NCI-H2029 treated with DMSO at 0.1 percent for 48 hours (cell line): ENCODE measurements around the gene TMEM229B.

Experiments
- DNase-seq: peaks from one replicate; lab custom pipeline; 2025; lab: John Stamatoyannopoulos, UW

TMEM229B gene

DNA sequence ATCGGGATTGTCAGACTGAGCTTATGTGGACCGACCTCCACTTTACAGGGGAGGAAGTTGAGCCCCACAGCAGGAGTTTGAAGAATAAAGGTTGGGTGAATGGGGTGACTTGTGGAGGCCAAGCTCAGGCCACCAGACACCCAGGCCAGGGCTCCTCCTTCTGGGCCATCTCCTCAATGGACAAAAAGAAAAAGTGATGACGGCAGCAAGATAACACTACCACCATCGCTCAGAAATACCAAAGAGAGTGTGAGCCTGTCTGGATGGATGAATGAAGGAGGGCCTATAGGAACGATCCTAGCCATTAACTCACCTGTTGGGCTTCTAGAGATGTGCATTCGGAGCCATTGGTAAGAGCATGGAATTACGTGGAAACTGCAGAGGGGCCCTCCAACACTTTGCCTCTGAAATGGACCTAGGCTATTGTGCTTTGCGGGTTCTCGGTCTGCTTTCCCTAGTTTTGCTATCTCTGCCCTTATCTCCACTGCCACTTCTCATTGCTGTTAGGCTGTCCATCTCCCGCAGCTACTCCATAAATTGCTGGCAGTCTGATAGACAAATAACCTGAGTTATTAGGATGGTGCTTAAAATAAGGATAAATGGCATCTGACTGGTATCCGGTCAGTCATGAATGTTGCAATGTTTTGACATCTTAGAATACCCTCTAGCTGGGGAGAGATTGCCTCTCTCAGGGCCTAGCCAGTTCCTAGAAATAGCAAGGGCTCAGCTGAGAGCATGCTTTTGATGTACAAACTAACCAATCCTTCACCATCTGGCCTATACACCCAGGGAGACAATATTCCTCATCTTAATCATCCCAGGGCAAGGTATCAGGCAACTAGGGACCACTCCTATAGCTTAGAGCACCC, 66.9 kb downstream of the TMEM229B start:
- no peak for DNase-seq
